ENCODE measurements around the gene GRIN3B.
A peak's percentile ranks its signal among the peaks of the same experiment; 100 is the strongest.

The GRIN3B gene

DNA sequence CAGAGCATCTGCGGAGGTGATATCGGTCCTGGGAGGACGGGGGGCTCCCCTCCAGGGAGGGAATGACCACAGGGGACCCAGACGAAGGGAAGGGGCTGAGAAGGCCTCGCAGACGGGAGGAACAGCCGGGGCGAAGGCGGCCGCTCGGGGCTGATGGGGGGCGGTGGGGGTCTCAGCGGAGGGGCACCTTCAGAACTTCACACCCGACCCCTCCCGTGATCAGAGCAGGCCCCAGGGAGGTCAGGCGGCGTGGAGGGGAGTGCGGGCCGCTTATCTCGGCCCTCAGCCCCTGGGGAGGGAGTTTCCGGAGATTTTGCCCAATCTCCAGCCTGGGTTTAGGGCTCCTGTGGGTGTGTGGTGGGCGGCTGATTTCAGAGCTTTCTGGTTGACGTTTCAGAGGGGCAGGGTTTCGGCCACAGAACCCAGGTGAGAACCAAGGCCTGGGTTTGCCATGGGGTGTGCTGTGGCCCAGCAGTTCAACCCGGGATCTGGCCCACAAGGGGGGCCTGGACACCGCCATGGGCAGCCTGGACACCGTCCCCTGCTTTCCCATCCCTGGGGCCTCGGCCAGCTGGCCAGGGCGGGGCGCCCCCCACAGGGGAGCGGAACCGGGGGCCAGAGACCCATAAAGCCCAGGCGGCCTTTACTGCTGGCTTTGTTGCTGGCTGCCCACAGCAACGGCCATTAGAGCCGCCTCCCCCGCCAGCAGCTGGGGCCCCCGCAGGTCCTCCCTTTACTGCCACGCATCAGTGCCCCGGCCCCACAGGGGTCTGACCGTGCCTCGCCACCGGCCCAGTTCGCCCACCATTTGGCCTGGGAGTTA, 45.3 kb upstream of the GRIN3B start (continued):
- TF ChIP-seq, protein P1, sequence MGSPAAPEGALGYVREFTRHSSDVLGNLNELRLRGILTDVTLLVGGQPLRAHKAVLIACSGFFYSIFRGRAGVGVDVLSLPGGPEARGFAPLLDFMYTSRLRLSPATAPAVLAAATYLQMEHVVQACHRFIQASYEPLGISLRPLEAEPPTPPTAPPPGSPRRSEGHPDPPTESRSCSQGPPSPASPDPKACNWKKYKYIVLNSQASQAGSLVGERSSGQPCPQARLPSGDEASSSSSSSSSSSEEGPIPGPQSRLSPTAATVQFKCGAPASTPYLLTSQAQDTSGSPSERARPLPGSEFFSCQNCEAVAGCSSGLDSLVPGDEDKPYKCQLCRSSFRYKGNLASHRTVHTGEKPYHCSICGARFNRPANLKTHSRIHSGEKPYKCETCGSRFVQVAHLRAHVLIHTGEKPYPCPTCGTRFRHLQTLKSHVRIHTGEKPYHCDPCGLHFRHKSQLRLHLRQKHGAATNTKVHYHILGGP (tag by site-specific recombination; IDR thresholded peaks at IDR 0.05): no peak
- TF ChIP-seq, protein P2, sequence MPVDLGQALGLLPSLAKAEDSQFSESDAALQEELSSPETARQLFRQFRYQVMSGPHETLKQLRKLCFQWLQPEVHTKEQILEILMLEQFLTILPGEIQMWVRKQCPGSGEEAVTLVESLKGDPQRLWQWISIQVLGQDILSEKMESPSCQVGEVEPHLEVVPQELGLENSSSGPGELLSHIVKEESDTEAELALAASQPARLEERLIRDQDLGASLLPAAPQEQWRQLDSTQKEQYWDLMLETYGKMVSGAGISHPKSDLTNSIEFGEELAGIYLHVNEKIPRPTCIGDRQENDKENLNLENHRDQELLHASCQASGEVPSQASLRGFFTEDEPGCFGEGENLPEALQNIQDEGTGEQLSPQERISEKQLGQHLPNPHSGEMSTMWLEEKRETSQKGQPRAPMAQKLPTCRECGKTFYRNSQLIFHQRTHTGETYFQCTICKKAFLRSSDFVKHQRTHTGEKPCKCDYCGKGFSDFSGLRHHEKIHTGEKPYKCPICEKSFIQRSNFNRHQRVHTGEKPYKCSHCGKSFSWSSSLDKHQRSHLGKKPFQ (tag by site-specific recombination; IDR thresholded peaks at IDR 0.05): no peak
- no peak for TF ChIP-seq ZIC2 (tag by site-specific recombination; IDR thresholded peaks at IDR 0.05)
- no peak for TF ChIP-seq TSHZ1 (tag by site-specific recombination; IDR thresholded peaks at IDR 0.05; ENCODE audit: borderline replicate concordance)
- TF ChIP-seq ZNF792 (tag by site-specific recombination; IDR thresholded peaks at IDR 0.05): no peak
- TF ChIP-seq, protein P3, sequence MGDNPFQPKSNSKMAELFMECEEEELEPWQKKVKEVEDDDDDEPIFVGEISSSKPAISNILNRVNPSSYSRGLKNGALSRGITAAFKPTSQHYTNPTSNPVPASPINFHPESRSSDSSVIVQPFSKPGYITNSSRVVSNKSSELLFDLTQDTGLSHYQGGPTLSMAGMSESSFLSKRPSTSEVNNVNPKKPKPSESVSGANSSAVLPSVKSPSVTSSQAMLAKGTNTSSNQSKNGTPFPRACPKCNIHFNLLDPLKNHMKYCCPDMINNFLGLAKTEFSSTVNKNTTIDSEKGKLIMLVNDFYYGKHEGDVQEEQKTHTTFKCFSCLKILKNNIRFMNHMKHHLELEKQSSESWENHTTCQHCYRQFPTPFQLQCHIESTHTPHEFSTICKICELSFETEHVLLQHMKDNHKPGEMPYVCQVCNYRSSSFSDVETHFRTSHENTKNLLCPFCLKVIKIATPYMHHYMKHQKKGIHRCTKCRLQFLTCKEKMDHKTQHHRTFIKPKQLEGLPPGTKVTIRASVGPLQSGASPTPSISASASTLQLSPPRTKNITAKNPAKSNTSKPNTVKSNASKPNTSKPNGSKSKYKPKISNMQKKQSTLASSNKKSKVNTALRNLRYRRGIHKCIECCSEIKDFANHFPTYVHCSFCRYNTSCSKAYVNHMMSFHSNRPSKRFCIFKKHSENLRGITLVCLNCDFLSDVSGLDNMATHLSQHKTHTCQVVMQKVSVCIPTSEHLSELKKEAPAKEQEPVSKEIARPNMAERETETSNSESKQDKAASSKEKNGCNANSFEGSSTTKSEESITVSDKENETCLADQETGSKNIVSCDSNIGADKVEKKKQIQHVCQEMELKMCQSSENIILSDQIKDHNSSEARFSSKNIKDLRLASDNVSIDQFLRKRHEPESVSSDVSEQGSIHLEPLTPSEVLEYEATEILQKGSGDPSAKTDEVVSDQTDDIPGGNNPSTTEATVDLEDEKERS (tag by site-specific recombination; IDR thresholded peaks at IDR 0.05): no peak
- no peak for TF ChIP-seq ZNF169 (tag by site-specific recombination; IDR thresholded peaks at IDR 0.05)
- TF ChIP-seq ZNF302 (tag by site-specific recombination; IDR thresholded peaks at IDR 0.05; ENCODE audit: low read depth): no peak
- TF ChIP-seq EGR2 (tag by site-specific recombination; IDR thresholded peaks at IDR 0.05; ENCODE audit: low read depth): peak; percentile 79
- TF ChIP-seq ZNF23 (tag by site-specific recombination; IDR thresholded peaks at IDR 0.05; ENCODE audit: borderline replicate concordance): no peak
- TF ChIP-seq ZNF514 (tag by site-specific recombination; IDR thresholded peaks at IDR 0.05): no peak
- TF ChIP-seq ZNF292 (tag by site-specific recombination; IDR thresholded peaks at IDR 0.05; ENCODE audit: borderline replicate concordance, low read depth): no peak
- peak; percentile 42; the same call in 1 of the 2 replicates for TF ChIP-seq SP2 (tag by site-specific recombination; IDR thresholded peaks at IDR 0.05)
- TF ChIP-seq, protein P4, sequence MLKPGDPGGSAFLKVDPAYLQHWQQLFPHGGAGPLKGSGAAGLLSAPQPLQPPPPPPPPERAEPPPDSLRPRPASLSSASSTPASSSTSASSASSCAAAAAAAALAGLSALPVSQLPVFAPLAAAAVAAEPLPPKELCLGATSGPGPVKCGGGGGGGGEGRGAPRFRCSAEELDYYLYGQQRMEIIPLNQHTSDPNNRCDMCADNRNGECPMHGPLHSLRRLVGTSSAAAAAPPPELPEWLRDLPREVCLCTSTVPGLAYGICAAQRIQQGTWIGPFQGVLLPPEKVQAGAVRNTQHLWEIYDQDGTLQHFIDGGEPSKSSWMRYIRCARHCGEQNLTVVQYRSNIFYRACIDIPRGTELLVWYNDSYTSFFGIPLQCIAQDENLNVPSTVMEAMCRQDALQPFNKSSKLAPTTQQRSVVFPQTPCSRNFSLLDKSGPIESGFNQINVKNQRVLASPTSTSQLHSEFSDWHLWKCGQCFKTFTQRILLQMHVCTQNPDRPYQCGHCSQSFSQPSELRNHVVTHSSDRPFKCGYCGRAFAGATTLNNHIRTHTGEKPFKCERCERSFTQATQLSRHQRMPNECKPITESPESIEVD (tag by site-specific recombination; IDR thresholded peaks at IDR 0.05): no peak
- TF ChIP-seq ZFHX2 (tag by site-specific recombination; conservative IDR thresholded peaks at IDR 0.05): peak; percentile 91
- TF ChIP-seq ZFP41 (tag by site-specific recombination; IDR thresholded peaks at IDR 0.05; ENCODE audit: borderline replicate concordance): no peak
- TF ChIP-seq, protein P5, sequence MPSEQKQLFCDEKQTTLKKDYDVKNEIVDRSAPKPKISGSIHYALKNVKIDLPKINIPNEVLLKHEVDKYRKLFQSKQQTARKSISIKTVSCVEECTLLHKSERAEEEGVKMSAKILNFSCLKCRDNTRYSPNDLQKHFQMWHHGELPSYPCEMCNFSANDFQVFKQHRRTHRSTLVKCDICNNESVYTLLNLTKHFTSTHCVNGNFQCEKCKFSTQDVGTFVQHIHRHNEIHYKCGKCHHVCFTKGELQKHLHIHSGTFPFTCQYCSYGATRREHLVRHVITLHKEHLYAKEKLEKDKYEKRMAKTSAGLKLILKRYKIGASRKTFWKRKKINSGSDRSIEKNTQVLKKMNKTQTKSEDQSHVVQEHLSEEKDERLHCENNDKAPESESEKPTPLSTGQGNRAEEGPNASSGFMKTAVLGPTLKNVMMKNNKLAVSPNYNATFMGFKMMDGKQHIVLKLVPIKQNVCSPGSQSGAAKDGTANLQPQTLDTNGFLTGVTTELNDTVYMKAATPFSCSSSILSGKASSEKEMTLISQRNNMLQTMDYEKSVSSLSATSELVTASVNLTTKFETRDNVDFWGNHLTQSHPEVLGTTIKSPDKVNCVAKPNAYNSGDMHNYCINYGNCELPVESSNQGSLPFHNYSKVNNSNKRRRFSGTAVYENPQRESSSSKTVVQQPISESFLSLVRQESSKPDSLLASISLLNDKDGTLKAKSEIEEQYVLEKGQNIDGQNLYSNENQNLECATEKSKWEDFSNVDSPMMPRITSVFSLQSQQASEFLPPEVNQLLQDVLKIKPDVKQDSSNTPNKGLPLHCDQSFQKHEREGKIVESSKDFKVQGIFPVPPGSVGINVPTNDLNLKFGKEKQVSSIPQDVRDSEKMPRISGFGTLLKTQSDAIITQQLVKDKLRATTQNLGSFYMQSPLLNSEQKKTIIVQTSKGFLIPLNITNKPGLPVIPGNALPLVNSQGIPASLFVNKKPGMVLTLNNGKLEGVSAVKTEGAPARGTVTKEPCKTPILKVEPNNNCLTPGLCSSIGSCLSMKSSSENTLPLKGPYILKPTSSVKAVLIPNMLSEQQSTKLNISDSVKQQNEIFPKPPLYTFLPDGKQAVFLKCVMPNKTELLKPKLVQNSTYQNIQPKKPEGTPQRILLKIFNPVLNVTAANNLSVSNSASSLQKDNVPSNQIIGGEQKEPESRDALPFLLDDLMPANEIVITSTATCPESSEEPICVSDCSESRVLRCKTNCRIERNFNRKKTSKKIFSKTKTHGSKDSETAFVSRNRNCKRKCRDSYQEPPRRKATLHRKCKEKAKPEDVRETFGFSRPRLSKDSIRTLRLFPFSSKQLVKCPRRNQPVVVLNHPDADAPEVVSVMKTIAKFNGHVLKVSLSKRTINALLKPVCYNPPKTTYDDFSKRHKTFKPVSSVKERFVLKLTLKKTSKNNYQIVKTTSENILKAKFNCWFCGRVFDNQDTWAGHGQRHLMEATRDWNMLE (tag by site-specific recombination; conservative IDR thresholded peaks at IDR 0.05; ENCODE audit: low read depth): no peak
- no peak for TF ChIP-seq ZNF2 (tag by site-specific recombination; IDR thresholded peaks at IDR 0.05)
- no peak for TF ChIP-seq ZNF274 (IDR thresholded peaks at IDR 0.05; ENCODE audit: low read length)
- no peak for TF ChIP-seq ZNF274 (tag by site-specific recombination; IDR thresholded peaks at IDR 0.05; ENCODE audit: borderline replicate concordance)
- TF ChIP-seq ZNF610 (tag by site-specific recombination; IDR thresholded peaks at IDR 0.05; ENCODE audit: borderline replicate concordance): no peak
- TF ChIP-seq ZNF324 (tag by site-specific recombination; IDR thresholded peaks at IDR 0.05): no peak
